A204.1 (cell line): ENCODE results near the gene ZSCAN31.
"Not testable (repeated sequence)": the region's sequence is repeated elsewhere in the genome, so short reads cannot be mapped to it uniquely, and the experiment has no call there.

ENCODE experiments used
- FAIRE-seq: peaks from 2 replicates; lab custom pipeline; 2012; peaks lifted over from hg19 to GRCh38; lab: Jason Lieb, UNC

The ZSCAN31 gene

DNA sequence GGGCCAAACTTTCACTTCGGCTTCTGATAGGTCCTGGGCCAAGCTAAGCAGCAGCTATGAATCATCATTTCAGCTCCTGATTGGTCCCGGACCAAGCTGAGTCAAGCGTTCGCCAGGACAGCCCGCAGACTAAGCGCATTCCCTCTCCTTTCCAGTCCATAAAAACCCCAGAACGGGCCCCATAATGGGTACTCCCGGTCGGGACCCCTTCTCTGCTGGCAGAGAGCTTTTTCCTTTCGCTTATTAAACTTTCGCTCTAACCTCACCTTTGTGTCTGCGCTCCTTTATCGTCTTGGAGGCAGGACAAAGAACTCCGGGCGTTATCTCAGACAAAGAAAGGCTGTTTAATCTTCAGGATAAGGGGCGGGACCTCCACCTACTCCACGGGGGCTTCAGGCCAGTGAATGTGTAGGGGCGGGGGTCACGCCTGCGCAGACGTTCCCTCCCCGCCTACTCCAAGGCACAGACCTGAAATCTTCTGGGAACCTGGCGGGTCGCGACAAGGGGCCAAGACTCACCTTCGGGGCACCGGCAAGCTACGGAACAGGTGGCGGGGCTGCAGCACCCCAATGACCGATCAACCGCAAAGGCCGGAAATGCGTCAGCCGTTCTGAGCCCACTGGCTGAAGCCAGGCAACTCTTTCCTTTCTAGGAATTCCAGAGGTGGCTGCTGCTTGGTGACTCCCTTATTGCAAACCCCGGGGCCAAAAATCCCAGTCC lies at the start of gene ZSCAN31:
Gene ZSCAN31, minus strand, starts transcription at position 585 of the 720 bp plus-strand sequence. CDS start 6,465 bp downstream, outside the sequence.
- FAIRE-seq, result peak; percentile 96

DNA sequence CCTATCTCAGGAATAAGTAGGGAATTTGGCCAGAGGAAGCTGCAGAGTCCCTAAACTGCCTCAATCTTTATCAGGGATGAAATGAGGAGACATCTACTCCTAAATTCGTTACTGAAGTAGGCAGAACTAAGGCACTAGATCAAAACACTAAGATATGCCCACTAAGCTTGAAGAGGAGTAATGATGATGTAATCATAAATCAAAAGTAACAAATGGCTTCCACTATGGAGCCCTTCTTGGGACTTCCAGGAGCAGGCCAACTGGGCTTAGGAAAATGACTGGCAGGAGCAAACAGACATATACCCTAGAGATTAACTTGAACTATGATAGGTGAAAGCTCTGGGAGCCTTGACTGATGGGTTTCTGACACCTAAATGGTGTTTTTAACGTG lies 48.2 kb upstream of the ZSCAN31 start:
- FAIRE-seq, result no peak

DNA sequence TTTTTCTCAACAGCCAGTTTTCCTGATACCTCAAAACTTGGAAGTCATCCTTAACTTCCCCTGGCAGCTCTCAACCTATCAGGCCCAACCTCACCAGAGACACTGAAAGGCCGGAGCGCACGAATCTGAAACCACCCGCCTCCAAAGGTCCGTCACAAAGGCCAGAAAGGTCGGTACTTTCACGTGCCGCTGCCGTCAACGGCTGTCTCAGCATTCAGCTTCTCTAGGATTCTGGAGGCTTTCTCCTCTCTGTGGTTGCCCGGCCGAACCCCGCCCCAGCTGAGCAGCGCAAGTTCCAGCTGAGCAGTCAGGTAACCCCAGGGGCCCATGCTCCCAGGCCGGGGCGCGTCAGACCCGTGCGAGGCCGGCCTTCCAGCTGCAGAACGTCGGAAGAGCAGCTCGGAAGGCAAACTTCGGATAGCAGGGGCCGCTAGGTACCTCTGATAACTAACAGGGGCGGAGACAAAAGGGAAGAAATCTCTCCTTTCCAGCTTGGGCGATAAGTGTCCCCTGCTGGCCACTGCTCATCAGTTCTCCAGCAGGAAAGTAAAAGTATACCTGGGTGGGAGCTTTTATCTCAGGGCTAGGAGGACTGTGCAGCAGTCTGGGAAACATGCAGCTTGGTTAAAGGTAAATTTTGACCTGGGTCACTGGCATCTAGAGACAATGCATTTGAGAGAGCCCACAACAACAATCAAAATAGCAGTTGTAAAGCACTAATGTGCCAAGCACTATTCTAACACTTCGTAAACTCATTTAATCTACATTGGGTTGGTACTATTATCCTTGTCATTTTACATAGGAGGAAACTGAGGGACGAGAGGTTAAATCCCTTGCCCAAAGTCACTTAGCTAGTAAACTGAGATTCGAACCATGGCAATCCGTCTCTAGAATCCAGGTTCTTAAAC lies 47.5 kb upstream of the ZSCAN31 start:
- FAIRE-seq, result peak; percentile 25

DNA sequence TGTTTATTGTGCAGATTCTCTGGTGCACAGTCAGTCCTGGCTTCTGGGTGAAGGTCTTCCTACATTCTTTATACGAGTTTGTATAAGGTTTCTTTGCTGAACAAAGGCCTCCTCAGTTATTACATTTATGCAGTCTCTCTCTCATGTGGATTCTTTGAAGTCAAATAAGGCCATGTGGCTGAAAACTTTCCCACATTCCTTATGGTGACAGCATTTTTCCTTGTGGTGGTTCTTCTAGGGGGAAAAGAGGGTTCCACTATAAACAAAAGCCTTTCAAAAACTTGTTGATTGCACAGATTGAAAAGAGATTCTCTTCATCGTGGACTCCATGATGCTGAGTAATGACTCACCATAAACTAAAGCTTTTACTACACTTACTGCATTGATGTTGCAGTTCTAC lies 44.4 kb upstream of the ZSCAN31 start:
- FAIRE-seq, result no peak

DNA sequence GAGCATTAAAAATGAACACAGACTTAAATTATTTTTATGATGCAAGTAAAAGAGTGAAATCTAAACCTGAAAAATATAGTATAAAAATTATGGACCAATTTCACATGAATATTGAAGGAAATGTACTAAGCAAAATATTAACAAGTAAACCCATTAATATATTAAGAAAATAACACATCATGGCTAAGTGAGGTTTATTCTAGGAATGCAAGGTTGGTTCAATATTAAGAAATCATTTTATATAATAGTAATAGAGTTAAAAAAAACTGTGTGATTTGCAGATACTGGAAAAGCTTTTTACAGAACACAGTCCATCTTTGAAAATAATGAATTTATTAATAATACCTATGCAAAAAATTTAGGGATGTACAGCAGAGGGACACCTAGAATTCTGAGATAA lies 42.7 kb upstream of the ZSCAN31 start:
- no peak for FAIRE-seq

DNA sequence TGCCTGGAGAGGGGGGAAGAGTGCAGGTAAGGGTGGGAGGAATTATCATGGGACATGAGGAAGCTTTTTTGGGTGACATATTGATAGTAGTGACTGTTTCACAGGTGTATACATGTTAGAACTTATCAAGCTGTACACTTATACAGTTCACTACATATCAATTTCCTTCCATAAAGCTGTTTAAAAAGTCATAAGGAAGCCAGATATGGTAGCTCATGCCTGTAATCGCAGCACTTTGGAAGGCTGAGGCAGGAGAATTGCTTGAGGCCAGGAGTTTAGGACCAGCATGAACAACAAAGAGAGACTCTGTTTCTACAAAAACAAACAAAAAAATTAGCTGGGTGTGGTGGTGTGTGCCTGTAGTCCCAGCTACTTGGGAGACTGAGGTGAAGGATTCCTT lies 41.9 kb upstream of the ZSCAN31 start:
- FAIRE-seq, result no peak

DNA sequence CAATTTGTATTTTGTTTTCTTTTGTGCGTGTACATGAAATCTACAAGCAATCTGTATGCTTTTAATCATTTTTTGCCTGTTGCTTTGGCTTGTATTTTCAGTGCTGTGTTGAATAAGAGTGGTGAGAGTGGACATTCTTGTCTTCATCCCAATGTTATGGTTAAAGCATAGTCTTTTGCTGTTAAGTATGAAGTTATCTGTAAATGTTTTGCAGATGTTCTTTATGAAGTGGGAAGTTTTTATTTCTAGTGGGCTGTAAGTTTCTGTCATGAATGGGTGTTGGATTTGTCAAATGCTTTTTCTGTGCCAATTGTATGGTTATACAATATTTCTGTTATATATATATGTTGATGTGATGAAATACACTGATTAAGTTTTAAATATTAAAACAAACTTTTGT lies 38.0 kb upstream of the ZSCAN31 start:
- no peak for FAIRE-seq

DNA sequence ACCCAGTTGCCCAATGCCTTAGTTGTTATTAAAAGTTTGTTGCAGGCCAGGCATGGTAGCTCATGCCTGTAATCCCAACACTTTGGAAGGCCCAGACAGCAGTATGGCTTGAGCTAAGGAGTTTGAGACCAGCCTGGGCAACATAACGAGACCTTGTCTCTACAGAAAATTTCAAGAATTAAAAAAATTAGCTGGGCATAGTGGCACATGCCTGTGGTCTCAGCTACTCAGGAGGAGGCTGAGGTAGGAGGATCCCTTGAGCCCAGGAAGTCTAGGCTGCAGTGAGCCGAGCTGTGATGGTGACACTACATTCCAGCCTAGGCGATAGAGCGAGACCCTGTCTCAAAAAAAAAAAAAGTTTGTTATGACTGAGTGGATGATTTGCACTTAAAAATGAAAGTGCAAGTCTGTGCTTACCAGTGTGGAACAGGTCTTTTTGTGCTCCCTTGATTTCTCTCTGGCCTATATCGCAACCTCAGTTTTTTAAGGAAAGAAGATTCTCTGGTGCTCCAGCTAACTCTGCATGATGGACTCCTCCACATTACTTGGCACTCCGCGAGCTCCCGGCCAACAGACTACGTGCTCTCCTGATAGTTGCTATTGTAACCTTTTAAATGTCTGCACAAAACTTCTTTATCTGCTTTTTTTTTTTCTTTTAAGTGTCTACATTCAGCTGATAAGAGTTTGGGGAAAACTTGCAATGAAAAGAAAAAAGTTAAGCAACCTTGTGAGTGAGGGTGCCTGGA lies 35.9 kb upstream of the ZSCAN31 start:
- FAIRE-seq, result no peak

DNA sequence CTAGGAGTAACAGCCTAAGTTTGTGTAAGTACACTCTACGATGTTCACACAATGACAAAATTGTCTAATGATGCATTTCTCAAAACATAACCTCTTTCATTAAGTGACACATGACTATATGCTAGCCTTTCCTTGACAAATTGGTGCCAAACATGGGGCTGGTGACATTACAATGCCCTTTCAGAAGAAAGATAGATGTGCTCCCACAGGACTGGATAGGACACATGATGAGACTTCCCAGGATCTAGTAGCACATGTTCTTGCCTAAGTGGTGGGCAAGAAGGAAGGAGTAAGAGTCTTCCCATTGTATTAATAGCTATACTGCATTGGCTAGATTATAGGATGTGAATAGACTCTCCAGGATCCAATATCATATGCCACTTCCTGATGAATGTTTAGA lies 35.3 kb upstream of the ZSCAN31 start:
- FAIRE-seq, result no peak

DNA sequence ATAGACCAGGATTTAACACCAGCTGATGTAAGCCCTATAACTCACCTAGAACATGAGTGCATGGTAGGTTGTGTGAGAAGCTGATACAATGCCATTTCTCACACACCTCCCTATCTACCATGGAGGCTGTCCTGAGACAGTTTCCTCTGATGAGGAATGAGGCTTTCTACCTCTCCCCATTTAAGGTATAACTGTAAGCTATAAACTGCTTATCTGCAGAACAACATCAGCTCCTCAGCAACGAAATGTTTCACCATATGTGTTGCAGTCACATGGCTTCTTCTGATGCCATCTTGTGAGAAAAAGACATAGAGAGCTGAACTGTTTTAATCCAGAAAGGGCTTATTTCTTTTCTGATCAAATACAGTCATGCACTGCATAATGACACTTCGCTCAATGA lies 34.5 kb upstream of the ZSCAN31 start:
- FAIRE-seq, result no peak

DNA sequence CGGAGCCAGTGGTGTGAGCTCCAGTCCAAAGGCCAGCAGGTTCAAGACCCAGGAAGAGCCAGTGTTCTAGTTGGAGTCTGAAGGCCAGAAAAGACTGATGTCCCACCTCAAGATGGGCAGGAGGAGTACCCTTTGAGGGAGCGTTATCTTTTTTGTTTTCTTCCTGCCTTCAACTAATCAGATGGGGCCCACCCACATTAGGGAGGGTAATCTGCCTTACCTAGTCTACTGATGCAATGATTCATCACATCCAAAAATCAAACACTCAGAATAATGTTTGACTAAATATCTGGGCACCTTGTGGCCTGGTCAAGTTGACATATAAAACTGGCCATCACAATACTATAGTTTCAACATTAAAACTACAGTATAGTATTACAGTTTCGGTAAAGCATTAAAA lies 33.5 kb upstream of the ZSCAN31 start:
- FAIRE-seq, result no peak

DNA sequence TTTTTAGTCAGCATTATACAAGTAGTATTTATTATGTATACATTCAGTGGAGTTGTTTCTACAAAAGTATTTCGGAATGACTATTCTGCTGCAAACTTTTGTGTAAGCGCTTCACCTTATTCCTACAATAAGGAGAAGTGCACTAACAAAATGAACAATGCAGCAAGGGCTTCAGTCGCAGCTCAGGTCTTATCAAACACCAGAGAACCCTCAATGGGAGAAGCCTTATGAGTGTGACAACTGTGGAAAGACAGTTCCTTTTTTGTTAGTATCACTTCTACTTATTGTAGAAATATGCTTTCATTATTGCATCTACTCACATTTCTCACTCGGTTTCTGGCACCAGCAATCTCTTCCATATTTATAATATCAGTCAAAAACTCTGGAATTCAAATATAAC lies 32.6 kb upstream of the ZSCAN31 start:
- no peak for FAIRE-seq

DNA sequence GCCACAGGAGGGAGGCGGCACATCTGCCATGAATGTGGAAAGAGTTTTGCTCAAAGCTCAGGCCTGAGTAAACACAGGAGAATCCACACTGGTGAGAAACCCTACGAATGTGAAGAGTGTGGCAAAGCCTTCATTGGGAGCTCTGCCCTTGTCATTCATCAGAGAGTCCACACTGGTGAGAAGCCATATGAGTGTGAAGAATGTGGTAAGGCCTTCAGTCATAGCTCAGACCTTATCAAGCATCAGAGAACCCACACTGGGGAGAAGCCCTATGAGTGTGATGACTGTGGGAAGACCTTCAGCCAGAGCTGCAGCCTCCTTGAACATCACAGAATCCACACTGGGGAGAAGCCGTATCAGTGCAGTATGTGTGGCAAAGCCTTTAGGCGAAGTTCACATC lies 29.6 kb upstream of the ZSCAN31 start:
- FAIRE-seq, result not testable (repeated sequence)

DNA sequence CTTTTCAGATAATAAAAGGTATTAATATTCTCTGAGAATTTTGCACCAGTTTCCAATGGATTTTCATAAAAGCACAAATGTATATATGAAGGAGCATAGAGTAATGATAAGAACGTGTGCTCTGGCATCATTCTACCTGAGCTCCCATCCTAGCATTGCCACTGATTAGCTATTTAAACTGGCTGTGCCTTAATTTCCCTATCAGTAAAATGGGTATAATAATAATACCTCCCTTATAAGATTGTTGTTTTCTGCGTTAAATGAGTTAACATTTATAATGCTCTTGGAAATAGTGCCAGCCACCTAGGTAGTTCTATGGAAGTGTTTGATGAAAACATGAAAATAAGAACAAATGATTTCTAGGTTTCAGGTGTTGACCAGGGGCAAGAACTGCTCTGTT lies 25.0 kb upstream of the ZSCAN31 start:
- FAIRE-seq, result no peak

DNA sequence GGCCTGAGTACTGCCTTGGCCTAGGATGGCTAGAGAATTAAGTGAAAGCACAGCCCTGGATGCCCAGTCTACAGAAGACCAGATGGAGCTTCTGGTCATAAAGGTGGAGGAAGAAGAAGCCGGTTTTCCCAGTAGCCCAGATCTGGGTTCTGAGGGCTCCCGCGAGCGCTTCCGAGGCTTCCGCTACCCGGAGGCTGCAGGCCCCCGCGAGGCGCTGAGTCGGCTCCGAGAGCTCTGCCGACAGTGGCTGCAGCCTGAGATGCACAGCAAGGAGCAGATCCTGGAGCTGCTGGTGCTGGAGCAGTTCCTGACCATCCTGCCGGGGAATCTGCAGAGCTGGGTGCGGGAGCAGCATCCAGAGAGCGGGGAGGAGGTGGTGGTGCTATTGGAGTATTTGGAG lies 23.6 kb upstream of the ZSCAN31 start:
- FAIRE-seq, result not testable (repeated sequence)

DNA sequence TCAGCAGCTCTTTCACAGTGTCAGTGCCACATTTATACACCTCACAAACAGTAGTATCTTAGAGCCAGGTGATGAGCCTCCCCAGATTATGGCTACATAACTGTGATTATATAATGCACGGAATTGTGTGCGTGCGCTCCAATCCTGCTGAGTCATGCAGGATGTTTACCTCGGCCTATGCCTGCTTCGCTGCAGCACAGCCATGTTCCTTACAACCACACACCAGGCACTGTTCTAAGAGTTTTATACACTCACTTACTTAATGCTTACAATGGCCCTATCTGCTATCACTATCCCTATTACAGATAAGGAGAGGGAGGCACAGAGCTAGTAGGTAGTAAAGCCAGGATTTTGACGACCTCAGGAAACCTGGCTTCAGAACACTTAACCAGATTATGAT lies 21.1 kb upstream of the ZSCAN31 start:
- no peak for FAIRE-seq

DNA sequence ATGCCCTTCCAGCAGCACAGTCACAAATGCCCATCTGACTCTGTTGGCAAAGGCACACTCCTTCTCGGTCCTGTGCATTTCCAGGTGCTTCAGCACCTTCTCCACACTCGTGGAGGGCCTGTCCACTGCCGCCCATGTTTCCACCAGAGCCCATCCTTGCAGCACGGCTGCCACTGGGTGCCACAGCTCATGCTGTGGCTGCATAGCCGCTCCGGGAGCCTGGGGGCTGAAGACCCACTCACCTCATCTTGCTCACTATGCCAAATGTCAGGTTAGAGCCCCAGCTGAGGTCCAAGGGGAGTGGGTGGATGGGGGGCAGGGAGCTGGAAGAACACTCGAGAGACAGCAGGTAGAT lies 20.7 kb upstream of the ZSCAN31 start:
- FAIRE-seq, result no peak

DNA sequence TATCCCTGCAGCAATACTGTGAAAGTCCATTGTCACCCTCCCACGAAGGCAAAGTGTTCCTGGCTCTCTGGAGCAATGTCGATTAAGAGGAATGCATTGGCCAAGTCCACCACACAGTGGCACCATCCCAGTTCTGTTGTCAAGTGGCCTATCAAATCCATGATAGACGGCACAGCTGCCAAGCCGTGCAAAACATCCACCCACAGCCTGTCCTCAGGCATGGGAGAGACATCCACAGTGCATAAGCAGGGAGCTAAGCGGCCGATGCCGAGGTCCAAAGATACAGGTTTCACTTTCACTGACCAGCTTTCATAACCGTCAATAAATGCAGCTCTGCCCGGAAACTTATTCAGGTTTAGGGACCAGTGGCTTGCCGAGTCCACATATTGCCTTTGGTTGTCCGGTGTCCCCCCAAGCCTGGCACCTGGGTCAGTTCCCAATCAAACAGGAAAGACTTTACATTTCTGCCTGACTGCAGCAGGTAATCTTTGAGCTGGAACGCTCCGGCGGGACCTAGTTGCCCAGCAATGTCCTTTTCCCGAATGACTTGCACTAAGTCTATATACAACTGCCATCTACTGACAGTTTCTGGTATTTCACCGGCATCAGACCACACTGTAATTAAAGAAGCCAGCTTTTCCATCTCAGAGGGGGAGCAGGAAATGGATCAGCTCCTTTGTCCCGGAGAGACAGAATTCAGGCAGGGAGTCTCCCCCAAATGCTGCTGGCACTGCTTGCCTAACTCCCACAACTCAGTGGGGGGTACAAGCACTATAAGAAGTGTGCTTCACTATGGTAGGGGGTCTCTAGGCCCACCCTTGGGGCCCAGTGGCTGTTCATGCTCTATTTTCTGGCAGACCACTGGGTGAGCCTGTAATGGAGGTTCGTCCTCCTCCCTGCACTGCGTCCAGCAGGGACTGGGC lies 20.1 kb upstream of the ZSCAN31 start:
- peak; percentile 73 for FAIRE-seq

DNA sequence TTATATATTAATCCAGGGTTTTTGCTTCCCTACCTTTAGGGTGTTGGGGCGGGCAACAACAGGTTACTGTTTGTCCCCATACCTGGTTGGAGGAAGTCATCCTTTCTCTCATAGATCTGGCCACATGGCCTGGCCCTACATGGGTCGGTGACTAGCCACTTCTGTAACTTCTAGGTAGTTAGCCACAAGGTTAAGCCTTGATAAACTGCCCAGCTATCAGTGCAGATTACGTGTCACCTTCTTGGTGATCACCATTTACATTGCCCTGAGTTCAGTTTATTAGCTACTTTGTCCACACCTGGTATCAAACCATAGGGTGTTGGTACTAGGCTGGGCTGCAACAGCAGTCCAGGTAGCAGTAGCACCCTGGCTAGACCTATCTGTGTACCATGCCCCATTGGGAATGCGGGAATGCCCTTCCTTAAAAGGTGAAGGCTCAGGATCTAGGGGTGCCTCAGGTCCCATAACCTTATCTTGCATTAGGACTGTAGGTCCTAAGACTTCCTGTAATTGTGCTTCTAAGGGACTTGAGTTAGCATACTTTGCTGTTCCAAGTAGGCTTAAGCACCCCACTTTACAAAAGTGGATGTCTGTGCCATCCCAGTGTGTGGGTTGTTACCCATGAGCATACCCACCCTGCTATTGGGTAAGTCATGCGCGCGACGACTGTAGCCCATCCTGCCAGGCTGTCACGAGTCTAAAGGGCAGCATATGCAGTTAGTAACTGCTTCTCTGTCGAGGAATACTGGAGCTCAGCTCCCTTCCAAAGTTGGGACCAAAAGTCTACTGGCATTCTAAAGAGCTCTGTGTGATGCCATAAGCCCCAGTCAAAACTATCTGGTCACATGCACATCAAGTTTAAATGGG lies 19.0 kb upstream of the ZSCAN31 start:
- FAIRE-seq, result no peak

DNA sequence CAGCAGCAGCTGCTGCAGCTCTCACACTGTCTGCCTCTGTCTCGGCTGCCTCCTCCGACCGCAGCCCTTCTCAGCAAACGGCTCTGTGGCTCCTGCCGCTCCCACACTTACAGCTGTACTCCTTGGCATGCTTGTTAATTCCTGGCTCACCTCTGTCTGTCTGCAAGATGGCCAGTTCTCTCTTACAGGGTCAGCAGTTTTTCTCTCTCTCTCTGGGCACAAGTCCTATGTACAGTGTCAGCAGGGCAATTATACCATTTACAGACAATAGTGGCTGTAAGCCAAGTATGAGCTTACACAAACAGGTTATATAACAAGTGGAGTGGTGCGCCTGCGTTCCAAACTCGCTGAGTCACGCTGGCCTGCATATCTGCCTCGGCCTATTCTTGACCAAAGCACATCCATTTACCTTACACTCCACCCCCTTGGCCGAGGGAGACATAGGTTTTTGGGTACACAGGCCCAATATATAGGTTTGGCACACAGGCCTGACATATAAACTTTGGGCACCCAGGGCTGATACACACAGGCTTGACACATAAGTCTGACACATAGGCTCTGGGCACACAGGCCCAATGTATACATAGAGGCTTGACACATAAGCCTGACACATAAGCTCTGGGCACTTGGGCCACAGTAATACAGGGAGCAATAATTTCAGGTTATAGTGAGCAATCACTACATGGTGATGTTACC lies 18.2 kb upstream of the ZSCAN31 start:
- no peak for FAIRE-seq
